Neural cell (in vitro differentiated cells): ENCODE measurements around the gene PACSIN2. TPM values are rescaled to one million over a fixed set of nuclear protein-coding genes. Genes with fewer than 3 reads are reported as not detected.

ENCODE experiments used
- H2AFZ ChIP-seq: fragments of 200-600, 300-800 bp; sonication (generic), shearing (Covaris generic); 2 replicates; pipeline ENCODE4 v1.6.0; 2014; ENCODE audit warnings: low read depth, mild to moderate bottlenecking, antibody characterized with exemption, low read length, moderate library complexity
- H3F3A ChIP-seq: fragments of 200-600 bp; shearing (Covaris generic); 2 replicates; pipeline ENCODE4 v1.6.1; 2016; ENCODE audit warnings: mild to moderate bottlenecking, moderate library complexity, mixed read lengths, antibody characterized with exemption, low read length; ENCODE audit not compliant: insufficient read depth, poor library complexity, severe bottlenecking
- H3K27ac ChIP-seq: fragments of 200-600, 300-800 bp; sonication (generic), shearing (Covaris generic); 2 replicates; pipeline ENCODE4 v1.5.1; 2014; ENCODE audit warnings: mild to moderate bottlenecking, low read length, moderate library complexity
- H3K27me3 ChIP-seq: fragments of 300-800, 200-600 bp; sonication (generic), shearing (Covaris generic); 2 replicates; pipeline ENCODE4 v1.6.0; 2014; ENCODE audit warnings: mild to moderate bottlenecking, low read depth, low read length, moderate library complexity; ENCODE audit not compliant: insufficient read depth
- H3K36me3 ChIP-seq: fragments of 300-800, 200-600 bp; sonication (generic), shearing (Covaris generic); 2 replicates; pipeline ENCODE4 v1.5.1; 2014; ENCODE audit warnings: mild to moderate bottlenecking, antibody characterized with exemption, low read length, moderate library complexity; ENCODE audit not compliant: insufficient read depth
- H3K4me2 ChIP-seq: fragments of 300-800, 200-600 bp; sonication (generic), shearing (Covaris generic); 2 replicates; pipeline ENCODE4 v1.6.0; 2014; ENCODE audit warnings: mild to moderate bottlenecking, low read length
- H3K4me3 ChIP-seq: fragments of 300-800, 200-600 bp; sonication (generic), shearing (Covaris generic); 2 replicates; pipeline ENCODE4 v1.5.1; 2014; ENCODE audit warnings: mild to moderate bottlenecking, low read length, moderate library complexity
- H3K79me2 ChIP-seq: fragments of 200-600 bp; shearing (Covaris generic); replicated peaks from 2 replicates; pipeline ENCODE4 v1.6.0; 2014; ENCODE audit warnings: mild to moderate bottlenecking, low read length, moderate library complexity; ENCODE audit not compliant: insufficient read depth
- H3K9ac ChIP-seq: fragments of 300-800, 200-600 bp; sonication (generic), shearing (Covaris generic); 2 replicates; pipeline ENCODE4 v1.6.1; 2016; ENCODE audit warnings: mild to moderate bottlenecking, low read length, mixed read lengths
- H3K9me2 ChIP-seq: fragments of 200-600 bp; shearing (Covaris generic); 2 replicates; pipeline ENCODE4 v1.6.1; 2016; ENCODE audit warnings: mild to moderate bottlenecking, low read length, mixed read lengths; ENCODE audit not compliant: insufficient read depth
- H3K9me3 ChIP-seq: fragments of 200-600, 300-800 bp; sonication (generic), shearing (Covaris generic); 2 replicates; pipeline ENCODE4 v1.6.1; 2016; ENCODE audit warnings: mild to moderate bottlenecking, mixed run types, low read length, moderate library complexity, mixed read lengths
- H4K20me1 ChIP-seq: fragments of 200-600 bp; shearing (Covaris generic); 2 replicates; pipeline ENCODE4 v1.6.1; 2016; ENCODE audit warnings: mild to moderate bottlenecking, mixed run types; ENCODE audit not compliant: insufficient read depth
- CTCF ChIP-seq: fragments of 450-650 bp; IDR thresholded peaks from 2 replicates; pipeline ENCODE4 v1.5.1; 2014; ENCODE audit warnings: antibody characterized with exemption, mild to moderate bottlenecking, moderate library complexity; ENCODE audit not compliant: poor library complexity, severe bottlenecking
- EP300 ChIP-seq: fragments of 450-650 bp; conservative IDR thresholded peaks from 2 replicates; pipeline ENCODE4 v1.6.1; 2014; ENCODE audit warnings: antibody characterized with exemption, mild to moderate bottlenecking, moderate library complexity; ENCODE audit not compliant: poor library complexity, severe bottlenecking
- MXI1 ChIP-seq: fragments of 450-650 bp; conservative IDR thresholded peaks from 2 replicates; pipeline ENCODE4 v1.6.1; 2014; ENCODE audit warnings: antibody characterized with exemption, mild to moderate bottlenecking; ENCODE audit not compliant: poor library complexity, severe bottlenecking
- POLR2AphosphoS5 ChIP-seq: IDR thresholded peaks from 2 replicates; pipeline ENCODE4 v1.6.1; 2012
- SMC3 ChIP-seq: fragments of 450-650 bp; conservative IDR thresholded peaks from 2 replicates; pipeline ENCODE4 v1.6.1; 2014; ENCODE audit warnings: antibody characterized with exemption, mild to moderate bottlenecking, moderate library complexity; ENCODE audit not compliant: poor library complexity
- polyA plus RNA-seq: library from polyadenylated mRNA; depleted of rRNA; stranded (reverse); fragments of >200 nt; gene quantifications from 2 replicates; pipeline ENCODE4 v1.2.3, GENCODE V29; 2014
- TF ChIP-seq, protein P1 (sequence below): IDR thresholded peaks from 2 replicates; pipeline ENCODE4 v1.6.1; 2012; ENCODE audit warnings: borderline replicate concordance

PACSIN2 gene
- polyA plus RNA-seq, 1 donor from 2014 or later, result 47.2 TPM

GRCh38 chr22:42881298-42881697 is 133.7 kb downstream of the PACSIN2 start:
- Histone ChIP-seq H3K79me2 (no peaks in the 10 kb centered on the region), H3K27me3 (no peaks in the 10 kb centered on the region), H2AFZ (no peak overlapping the region), H3K27ac (no peak overlapping the region), H3K4me3 (no peak overlapping the region), H4K20me1 (no peaks in the 10 kb centered on the region), H3K9ac (no peak overlapping the region), H3K36me3 (no peaks in the 10 kb centered on the region), H3K9me2 (no peaks in the 10 kb centered on the region), H3F3A (no peaks in the 10 kb centered on the region), H3K9me3 (no peaks in the 10 kb centered on the region), H3K4me2 (no peak overlapping the region)
- TF ChIP-seq SMC3, result no peak
- no peak for TF ChIP-seq POLR2AphosphoS5
- no peak for TF ChIP-seq MXI1
- TF ChIP-seq CTCF, result no peak
- TF ChIP-seq, protein P1, sequence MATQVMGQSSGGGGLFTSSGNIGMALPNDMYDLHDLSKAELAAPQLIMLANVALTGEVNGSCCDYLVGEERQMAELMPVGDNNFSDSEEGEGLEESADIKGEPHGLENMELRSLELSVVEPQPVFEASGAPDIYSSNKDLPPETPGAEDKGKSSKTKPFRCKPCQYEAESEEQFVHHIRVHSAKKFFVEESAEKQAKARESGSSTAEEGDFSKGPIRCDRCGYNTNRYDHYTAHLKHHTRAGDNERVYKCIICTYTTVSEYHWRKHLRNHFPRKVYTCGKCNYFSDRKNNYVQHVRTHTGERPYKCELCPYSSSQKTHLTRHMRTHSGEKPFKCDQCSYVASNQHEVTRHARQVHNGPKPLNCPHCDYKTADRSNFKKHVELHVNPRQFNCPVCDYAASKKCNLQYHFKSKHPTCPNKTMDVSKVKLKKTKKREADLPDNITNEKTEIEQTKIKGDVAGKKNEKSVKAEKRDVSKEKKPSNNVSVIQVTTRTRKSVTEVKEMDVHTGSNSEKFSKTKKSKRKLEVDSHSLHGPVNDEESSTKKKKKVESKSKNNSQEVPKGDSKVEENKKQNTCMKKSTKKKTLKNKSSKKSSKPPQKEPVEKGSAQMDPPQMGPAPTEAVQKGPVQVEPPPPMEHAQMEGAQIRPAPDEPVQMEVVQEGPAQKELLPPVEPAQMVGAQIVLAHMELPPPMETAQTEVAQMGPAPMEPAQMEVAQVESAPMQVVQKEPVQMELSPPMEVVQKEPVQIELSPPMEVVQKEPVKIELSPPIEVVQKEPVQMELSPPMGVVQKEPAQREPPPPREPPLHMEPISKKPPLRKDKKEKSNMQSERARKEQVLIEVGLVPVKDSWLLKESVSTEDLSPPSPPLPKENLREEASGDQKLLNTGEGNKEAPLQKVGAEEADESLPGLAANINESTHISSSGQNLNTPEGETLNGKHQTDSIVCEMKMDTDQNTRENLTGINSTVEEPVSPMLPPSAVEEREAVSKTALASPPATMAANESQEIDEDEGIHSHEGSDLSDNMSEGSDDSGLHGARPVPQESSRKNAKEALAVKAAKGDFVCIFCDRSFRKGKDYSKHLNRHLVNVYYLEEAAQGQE, result no peak
- TF ChIP-seq EP300, result no peak

DNA sequence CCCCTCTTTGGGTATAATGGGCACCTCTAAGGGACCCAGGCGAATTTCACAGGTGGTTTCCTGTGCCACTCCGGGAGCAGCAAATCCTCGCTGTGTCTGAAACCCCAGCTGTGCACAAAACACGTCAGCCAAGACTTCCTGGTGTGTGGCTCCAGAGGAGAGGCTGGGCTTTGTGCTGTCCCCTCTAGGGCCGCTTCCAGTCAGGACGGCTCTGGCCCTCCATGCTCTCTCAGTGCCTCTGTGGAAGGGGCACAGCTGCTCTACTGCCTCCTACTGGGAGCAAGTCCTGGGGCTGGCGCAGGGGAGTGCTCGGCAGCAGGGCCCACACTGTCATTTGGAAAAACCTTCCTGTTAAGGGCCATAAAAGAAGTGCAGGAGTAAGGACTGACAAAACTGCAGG is 134.1 kb downstream of the PACSIN2 start:
- Histone ChIP-seq H3K36me3 (no peaks in the 10 kb centered on the region), H3F3A (no peaks in the 10 kb centered on the region), H3K27ac (no peak overlapping the region), H3K4me3 (no peak overlapping the region), H3K79me2 (no peaks in the 10 kb centered on the region), H3K9me3 (no peaks in the 10 kb centered on the region), H3K4me2 (no peak overlapping the region), H3K9ac (no peak overlapping the region), H4K20me1 (no peaks in the 10 kb centered on the region), H3K9me2 (no peaks in the 10 kb centered on the region), H3K27me3 (no peaks in the 10 kb centered on the region), H2AFZ (no peak overlapping the region)
- no peak for TF ChIP-seq POLR2AphosphoS5
- no peak for TF ChIP-seq MXI1
- TF ChIP-seq, protein P1, result no peak
